K562 (cell line): ENCODE results near the gene DNMT1. TPM values are rescaled to one million over a fixed set of nuclear protein-coding genes. Genes with fewer than 3 reads are reported as not detected.
A peak's percentile ranks its signal among the peaks of the same experiment; 100 is the strongest.

ENCODE experiments used
- ATAC-seq: fragments of 200-7000 bp; cut with Tn5 transposase; 3 replicates; pipeline ENCODE4 v1.9.1; 2020; ENCODE audit warnings: moderate library complexity
- BruUV-seq: library from RNA; stranded (reverse); fragments of 400-500 nt; replicated peaks from 2 replicates; lab custom pipeline; 2021; lab: Mats Ljungman, UMichigan
- CTCF ChIA-PET: fragments of 300-600 bp; formaldehyde crosslinking; extraction: SDS; loops from one replicate; lab custom pipeline; 2021; ENCODE audit warnings: low intra/inter-chr PET ratio; lab: Yijun Ruan, JAX
- POLR2A ChIA-PET: fragments of 300-600, 350-650 bp; sonication (Branson Sonifier 250); formaldehyde crosslinking; extraction: SDS; loops from one replicate; lab custom pipeline; 2021; ENCODE audit warnings: antibody characterized with exemption, inconsistent platforms; lab: Yijun Ruan, JAX
- DNase-seq, 4 experiments: peaks; one replicate each; pipeline versions ENCODE4 v3.0.0 to v3.0.0-alpha.2; 2011 to 2018; ENCODE audit warnings: low spot score in 3 of 4, mixed read lengths in 3 of 4; ENCODE audit errors: extremely low read depth in 1 of 4
- FAIRE-seq: peaks from 2 replicates; lab custom pipeline; 2011; peaks lifted over from hg19 to GRCh38; lab: Jason Lieb, UNC
- H2AFZ ChIP-seq: 2 replicates; pipeline ENCODE4 v1.6.0; 2011; ENCODE audit warnings: low read depth, low read length, control low read depth, inconsistent platforms
- H3K27ac ChIP-seq: fragments of 200-600 bp; 3 replicates; pipeline ENCODE4 v1.8.0; 2011; ENCODE audit warnings: low read depth, mild to moderate bottlenecking, control low read depth, inconsistent platforms, low read length, moderate library complexity, mixed read lengths; ENCODE audit errors: extremely low read depth
- H3K27me3 ChIP-seq, 2 experiments: fragments of 300-600 bp in 1 of 2; 2 replicates in 1 of 2; 3 replicates in 1 of 2; pipeline versions ENCODE4 v1.6.0 to v1.8.0; 2011; ENCODE audit warnings: inconsistent platforms in 2 of 2, low read length in 2 of 2, mild to moderate bottlenecking in 1 of 2, mixed read lengths in 1 of 2, moderate library complexity in 1 of 2; ENCODE audit not compliant: control insufficient read depth in 2 of 2, insufficient read depth in 2 of 2
- H3K36me3 ChIP-seq: fragments of 300-600 bp; 3 replicates; pipeline ENCODE4 v1.8.0; 2011; ENCODE audit warnings: mild to moderate bottlenecking, low read length, inconsistent platforms; ENCODE audit not compliant: control insufficient read depth, insufficient read depth
- H3K4me1 ChIP-seq, 2 experiments: fragments of 200-600 bp in 1 of 2; replicated peaks in 1 of 2; 2 replicates in 1 of 2; 3 replicates in 1 of 2; pipeline versions ENCODE4 v1.5.1 to v1.8.0; 2011; ENCODE audit warnings: inconsistent platforms in 2 of 2, low read length in 2 of 2, mild to moderate bottlenecking in 1 of 2, mixed read lengths in 1 of 2, moderate library complexity in 1 of 2; ENCODE audit not compliant: control insufficient read depth in 2 of 2, insufficient read depth in 2 of 2
- H3K4me2 ChIP-seq: 2 replicates; pipeline ENCODE4 v1.6.1; 2011; ENCODE audit warnings: low read length, control low read depth, inconsistent platforms, mixed read lengths; ENCODE audit not compliant: insufficient read depth
- H3K4me3 ChIP-seq: fragments of 200-600 bp; sonication (generic), shearing (Covaris generic); 2 replicates; pipeline ENCODE4 v1.5.1; 2016; ENCODE audit warnings: control low read depth, inconsistent platforms
- H3K79me2 ChIP-seq: fragments of 200-600 bp; 3 replicates; pipeline ENCODE4 v1.8.0; 2011; ENCODE audit warnings: low read length, inconsistent platforms; ENCODE audit not compliant: control insufficient read depth, insufficient read depth
- H3K9ac ChIP-seq, 2 experiments: 2 replicates each; pipeline versions ENCODE4 v1.6.0 to v1.6.1; 2011; ENCODE audit warnings: low read depth in 2 of 2, low read length in 2 of 2, control low read depth in 1 of 2, inconsistent platforms in 1 of 2, mild to moderate bottlenecking in 1 of 2, mixed read lengths in 1 of 2; ENCODE audit not compliant: insufficient read depth in 1 of 2
- H3K9me1 ChIP-seq: one replicate; pipeline ENCODE4 v1.6.0; 2011; ENCODE audit warnings: inconsistent platforms, mild to moderate bottlenecking, low read length, moderate library complexity; ENCODE audit not compliant: control insufficient read depth, insufficient read depth
- H3K9me3 ChIP-seq: replicated peaks from 2 replicates; pipeline ENCODE4 v1.5.1; 2011; ENCODE audit warnings: low read depth, low read length, inconsistent platforms; ENCODE audit not compliant: control insufficient read depth, insufficient read depth
- H4K20me1 ChIP-seq: replicated peaks from 2 replicates; pipeline ENCODE4 v1.6.1; 2011; ENCODE audit warnings: low read length, inconsistent platforms, mixed read lengths; ENCODE audit not compliant: control insufficient read depth, insufficient read depth
- BCOR ChIP-seq: fragments of 450-650 bp; IDR thresholded peaks from 2 replicates; pipeline ENCODE4 v1.6.1; 2016
- CTCF ChIP-seq, 3 experiments: IDR thresholded peaks in 2 of 3; conservative IDR thresholded peaks in 1 of 3; 2 replicates each; pipeline ENCODE4 v1.5.1; 2011 to 2012; ENCODE audit warnings: low read length in 3 of 3, mild to moderate bottlenecking in 3 of 3, control low read depth in 2 of 3, improper control_type of control experiment in 1 of 3, inconsistent platforms in 1 of 3, low read depth in 1 of 3, mixed read lengths in 1 of 3, moderate library complexity in 1 of 3; ENCODE audit not compliant: insufficient read depth in 2 of 3
- MAX ChIP-seq: sonication (generic); formaldehyde crosslinking; IDR thresholded peaks from 2 replicates; pipeline ENCODE4 v1.9.0; 2022; ENCODE audit warnings: mild to moderate bottlenecking, missing genetic modification reagents
- SMARCA5 ChIP-seq: fragments of 450-650 bp; IDR thresholded peaks from 2 replicates; pipeline ENCODE4 v1.6.1; 2016
- SPI1 ChIP-seq: IDR thresholded peaks from 2 replicates; pipeline ENCODE4 v1.6.1; 2011; ENCODE audit warnings: low read depth, low read length, control low read depth, borderline replicate concordance
- WGBS: fragments of 100-300 bp; shearing (Covaris generic); methylation state at CpG from one replicate; pipeline ENCODE4 v1.1.6; 2016; ENCODE audit warnings: low coverage, mixed read lengths; ENCODE audit not compliant: insufficient coverage; ENCODE audit errors: missing lambda C conversion rate; 5-methylcytosine and 5-hydroxymethylcytosine counted together
- in situ Hi-C: fragments of 300-500 bp; cut with MboI; formaldehyde crosslinking; loops from 4 replicates; pipeline ENCODE4 v1.15.0; 2018; ENCODE audit warnings: inconsistent platforms, mixed read lengths
- intact Hi-C: fragments of 100-400 bp; cut with micrococcal nuclease; formaldehyde crosslinking; loops from 2 replicates; pipeline ENCODE4 v1.14.2; 2022
- polyA plus RNA-seq, 8 experiments: library from polyadenylated mRNA; depleted of rRNA in 4 of 8; stranded (reverse) in 5 of 8; unstranded in 3 of 8; fragments of >200 nt; fragmentation: Nextera tagmentation in 2 of 8; fragmentation: Illumina TruSeq in 1 of 8; extraction: Ambion mirVana in 2 of 8; extraction: Trizol in 1 of 8; gene quantifications; 2 replicates each; pipeline versions ENCODE4 v1.2.1 to v1.2.3, GENCODE V29; 2011 to 2014; ENCODE audit warnings: inconsistent platforms in 1 of 8, missing spikeins in 1 of 8
- total RNA-seq, 7 experiments: library from RNA; depleted of rRNA in 6 of 7; stranded (reverse); fragments of >200 nt in 6 of 7; fragmentation: Illumina TruSeq in 2 of 7; extraction: Trizol in 2 of 7; gene quantifications; 2 replicates each; pipeline versions ENCODE4 v1.2.1 to v1.2.3, GENCODE V29; 2011 to 2021; ENCODE audit warnings: low replicate concordance in 1 of 7

The DNMT1 gene
- total and polyA plus RNA-seq, 9 of the 15 experiments (the other 6 are each of a cell fraction or from before 2014, with no cell fraction given) = 80.1 to 271 (median 121) TPM

GRCh38 chr19:10228920-10229319, 34.2 kb upstream of the DNMT1 start (continued):
- 0 out of 2 replicates have a peak, but pooled peaks have one; percentile 30 for TF ChIP-seq SMARCA5
- peak; percentile 76 for TF ChIP-seq BCOR
- no peak for TF ChIP-seq SPI1

- no TSS peak for BruUV-seq
- 77% methylated on average over 5 of the region's 5 CpGs for WGBS
These were observed 33.6 kb upstream of the DNMT1 start for GRCh38 chr19:10228393-10228792.

More at GRCh38 chr19:10228393-10228792, 33.6 kb upstream of the DNMT1 start:
- FAIRE-seq (no peak), ATAC-seq (no peak), DNase-seq (no peak)
- CTCF ChIA-PET = interaction anchor here (2.0 kb wide), 1 partner anchor 22 kb away, joined by 8 read pairs; no protein-coding TSS in a partner anchor
- H3K9me1 ChIP-seq = no peaks in the 10 kb centered on the region
- H2AFZ ChIP-seq = no peak overlapping the region
- 0 out of 2 replicates have a peak, but pooled peaks cover 4% of the 10 kb centered on the region for H4K20me1 ChIP-seq
- H3K4me2 ChIP-seq = no peak overlapping the region
- H3K79me2 ChIP-seq = peaks cover 17% of the 10 kb centered on the region
- no peak overlapping the region; a peak in 1 of 4 replicates for H3K9ac ChIP-seq
- no peak overlapping the region for H3K4me3 ChIP-seq
- no peaks in the 10 kb centered on the region for H3K9me3 ChIP-seq
- 0 out of 2 replicates have a peak, but pooled peaks have one; percentile 6 for TF ChIP-seq MAX (CRISPR knock-in tag)
- no peak for TF ChIP-seq CTCF (IDR thresholded peaks at IDR 0.05 in 2 of 3, conservative IDR thresholded peaks at IDR 0.05 in 1 of 3; ENCODE audit: insufficient read depth in 2 of 3, low read depth in 1 of 3, low read length in 3 of 3)
- POLR2A ChIA-PET = no interaction called here
- intact Hi-C loops = no loop called here
- peaks cover 22 to 41% of the 10 kb centered on the region in 2 experiments; a peak in 4 of 5 replicates for H3K4me1 ChIP-seq
- in situ Hi-C loops = no loop called here
- H3K36me3 ChIP-seq = peaks cover 11% of the 10 kb centered on the region; the same call in 1 of the 3 replicates
- H3K27me3 ChIP-seq = no peaks in the 10 kb centered on the region
- H3K27ac ChIP-seq = no peak overlapping the region
